Measurements from ENCODE around the gene PLOD3.

The PLOD3 gene

DNA sequence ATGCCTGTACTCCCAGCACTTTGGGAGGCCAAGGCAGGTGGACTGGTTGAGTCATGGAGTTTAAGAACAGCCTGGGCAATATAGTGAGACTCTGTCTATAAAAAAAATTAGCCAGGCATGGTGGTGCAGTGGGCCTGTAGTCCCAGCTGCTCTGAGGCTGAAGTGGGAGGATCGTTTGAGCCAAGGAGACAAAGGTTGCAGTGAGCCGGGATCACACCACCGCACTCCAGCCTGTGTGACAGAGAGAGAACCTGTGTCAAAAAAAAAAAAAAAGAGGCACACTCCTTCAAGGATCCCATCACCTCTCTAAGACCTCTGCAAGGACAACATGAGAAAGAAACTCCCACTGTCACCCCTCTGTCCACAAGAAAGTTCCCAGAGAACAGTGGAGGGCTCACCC, 41.7 kb downstream of the PLOD3 start:
- H3K9ac ChIP-seq (ENCODE audit: low read length), result no peak overlapping the region
- H3K4me1 ChIP-seq (ENCODE audit: insufficient read depth, low read length, severe bottlenecking), result no peaks in the 10 kb centered on the region
- peaks cover 18% of the 10 kb centered on the region for H3K27me3 ChIP-seq (ENCODE audit: insufficient read depth, low read length)
- no peaks in the 10 kb centered on the region for H3K9me3 ChIP-seq (ENCODE audit: low read length)
- H3K9me2 ChIP-seq (ENCODE audit: low read depth, low read length), result no peaks in the 10 kb centered on the region
- H3K27ac ChIP-seq (ENCODE audit: low read depth, low read length, poor library complexity, severe bottlenecking), result no peak overlapping the region
- H3K4me3 ChIP-seq (ENCODE audit: low read depth, low read length, poor library complexity, severe bottlenecking), result no peak overlapping the region
- H3K4me2 ChIP-seq (ENCODE audit: low read length), result no peak overlapping the region
- no peaks in the 10 kb centered on the region for H4K20me1 ChIP-seq (ENCODE audit: insufficient read depth, low read length)
- no peak overlapping the region for H2AFZ ChIP-seq (ENCODE audit: low read length)
- no peaks in the 10 kb centered on the region for H3K79me2 ChIP-seq (ENCODE audit: insufficient read depth, low read length)
- TF ChIP-seq, protein P1, sequence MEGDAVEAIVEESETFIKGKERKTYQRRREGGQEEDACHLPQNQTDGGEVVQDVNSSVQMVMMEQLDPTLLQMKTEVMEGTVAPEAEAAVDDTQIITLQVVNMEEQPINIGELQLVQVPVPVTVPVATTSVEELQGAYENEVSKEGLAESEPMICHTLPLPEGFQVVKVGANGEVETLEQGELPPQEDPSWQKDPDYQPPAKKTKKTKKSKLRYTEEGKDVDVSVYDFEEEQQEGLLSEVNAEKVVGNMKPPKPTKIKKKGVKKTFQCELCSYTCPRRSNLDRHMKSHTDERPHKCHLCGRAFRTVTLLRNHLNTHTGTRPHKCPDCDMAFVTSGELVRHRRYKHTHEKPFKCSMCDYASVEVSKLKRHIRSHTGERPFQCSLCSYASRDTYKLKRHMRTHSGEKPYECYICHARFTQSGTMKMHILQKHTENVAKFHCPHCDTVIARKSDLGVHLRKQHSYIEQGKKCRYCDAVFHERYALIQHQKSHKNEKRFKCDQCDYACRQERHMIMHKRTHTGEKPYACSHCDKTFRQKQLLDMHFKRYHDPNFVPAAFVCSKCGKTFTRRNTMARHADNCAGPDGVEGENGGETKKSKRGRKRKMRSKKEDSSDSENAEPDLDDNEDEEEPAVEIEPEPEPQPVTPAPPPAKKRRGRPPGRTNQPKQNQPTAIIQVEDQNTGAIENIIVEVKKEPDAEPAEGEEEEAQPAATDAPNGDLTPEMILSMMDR (IDR thresholded peaks at IDR 0.05; ENCODE audit: low read length), result no peak
- no peak for TF ChIP-seq EZH2 (IDR thresholded peaks at IDR 0.05; ENCODE audit: borderline replicate concordance, low read length)
- H3K36me3 ChIP-seq (ENCODE audit: insufficient read depth, low read length), result no peaks in the 10 kb centered on the region
- H3F3A ChIP-seq (ENCODE audit: insufficient read depth, low read length), result no peaks in the 10 kb centered on the region

GRCh38 chr7:101174322-101174854, 43.0 kb downstream of the PLOD3 start:
- H3K27ac ChIP-seq (ENCODE audit: low read depth, low read length, poor library complexity, severe bottlenecking), result no peak overlapping the region
- peaks cover 20% of the 10 kb centered on the region for H3K27me3 ChIP-seq (ENCODE audit: insufficient read depth, low read length)
- no peaks in the 10 kb centered on the region for H3K9me3 ChIP-seq (ENCODE audit: low read length)
- H4K20me1 ChIP-seq (ENCODE audit: insufficient read depth, low read length), result no peaks in the 10 kb centered on the region
- no peaks in the 10 kb centered on the region for H3K4me1 ChIP-seq (ENCODE audit: insufficient read depth, low read length, severe bottlenecking)
- H3K36me3 ChIP-seq (ENCODE audit: insufficient read depth, low read length), result no peaks in the 10 kb centered on the region
- H3F3A ChIP-seq (ENCODE audit: insufficient read depth, low read length), result no peaks in the 10 kb centered on the region
- no peak overlapping the region for H3K4me3 ChIP-seq (ENCODE audit: low read depth, low read length, poor library complexity, severe bottlenecking)
- no peaks in the 10 kb centered on the region for H3K9me2 ChIP-seq (ENCODE audit: low read depth, low read length)
- H3K9ac ChIP-seq (ENCODE audit: low read length), result no peak overlapping the region
- H3K79me2 ChIP-seq (ENCODE audit: insufficient read depth, low read length), result no peaks in the 10 kb centered on the region
- H2AFZ ChIP-seq (ENCODE audit: low read length), result no peak overlapping the region
- TF ChIP-seq, protein P1 (IDR thresholded peaks at IDR 0.05; ENCODE audit: low read length), result no peak
- no peak for TF ChIP-seq EZH2 (IDR thresholded peaks at IDR 0.05; ENCODE audit: borderline replicate concordance, low read length)
- H3K4me2 ChIP-seq (ENCODE audit: low read length), result no peak overlapping the region

DNA sequence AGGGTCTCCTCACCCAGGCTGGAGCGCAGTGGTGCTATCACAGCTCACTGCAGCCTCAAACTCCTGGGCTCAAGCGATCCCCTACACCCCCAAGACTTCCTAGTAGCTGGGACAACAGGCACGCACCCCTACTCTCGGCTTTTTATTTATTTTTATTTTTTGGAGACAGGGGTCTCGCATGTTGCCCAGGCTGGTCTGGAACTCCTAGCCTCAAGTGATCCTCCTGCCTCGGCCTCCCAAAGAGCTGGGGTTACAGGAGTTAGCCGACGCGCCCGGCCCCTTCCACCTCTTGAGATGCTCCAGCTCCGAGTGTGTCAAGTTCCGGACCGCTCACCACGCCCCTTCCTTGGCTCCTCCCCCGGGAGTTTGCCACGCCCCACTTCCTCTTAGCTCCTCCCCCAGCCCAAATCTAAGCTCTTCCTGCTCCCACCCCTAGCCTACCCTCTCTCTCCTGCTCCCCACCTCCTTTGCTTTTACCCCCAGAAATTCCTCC, 43.6 kb downstream of the PLOD3 start:
- H3K9me3 ChIP-seq (ENCODE audit: low read length), result no peaks in the 10 kb centered on the region
- H3K4me2 ChIP-seq (ENCODE audit: low read length), result no peak overlapping the region
- H3K27ac ChIP-seq (ENCODE audit: low read depth, low read length, poor library complexity, severe bottlenecking), result no peak overlapping the region
- no peak overlapping the region for H3K9ac ChIP-seq (ENCODE audit: low read length)
- no peaks in the 10 kb centered on the region for H3K36me3 ChIP-seq (ENCODE audit: insufficient read depth, low read length)
- no peaks in the 10 kb centered on the region for H3K9me2 ChIP-seq (ENCODE audit: low read depth, low read length)
- H3F3A ChIP-seq (ENCODE audit: insufficient read depth, low read length), result no peaks in the 10 kb centered on the region
- no peaks in the 10 kb centered on the region for H3K4me1 ChIP-seq (ENCODE audit: insufficient read depth, low read length, severe bottlenecking)
- TF ChIP-seq, protein P1 (IDR thresholded peaks at IDR 0.05; ENCODE audit: low read length), result no peak
- TF ChIP-seq EZH2 (IDR thresholded peaks at IDR 0.05; ENCODE audit: borderline replicate concordance, low read length), result no peak
- H3K4me3 ChIP-seq (ENCODE audit: low read depth, low read length, poor library complexity, severe bottlenecking), result no peak overlapping the region
- H3K27me3 ChIP-seq (ENCODE audit: insufficient read depth, low read length), result peaks cover 20% of the 10 kb centered on the region
- H2AFZ ChIP-seq (ENCODE audit: low read length), result no peak overlapping the region
- H4K20me1 ChIP-seq (ENCODE audit: insufficient read depth, low read length), result no peaks in the 10 kb centered on the region
- no peaks in the 10 kb centered on the region for H3K79me2 ChIP-seq (ENCODE audit: insufficient read depth, low read length)
